SIG-M5 (cell line): ENCODE data around the gene MSI2.

Source experiments
- DNase-seq: peaks from one replicate; lab custom pipeline; 2025; lab: John Stamatoyannopoulos, UW

Gene MSI2

GRCh38 chr17:57578608-57579225 lies 322.4 kb downstream of the MSI2 start:
- no peak for DNase-seq

- no peak for DNase-seq
Observed at GRCh38 chr17:57579245-57579644, 322.9 kb downstream of the MSI2 start.

GRCh38 chr17:57580055-57580739 lies 323.9 kb downstream of the MSI2 start:
- no peak for DNase-seq

GRCh38 chr17:57582881-57583756 lies 326.8 kb downstream of the MSI2 start:
- no peak for DNase-seq

GRCh38 chr17:57584050-57584551 lies 327.8 kb downstream of the MSI2 start:
- no peak for DNase-seq

- no peak for DNase-seq
Observed at GRCh38 chr17:57585341-57586195, 329.2 kb downstream of the MSI2 start.

GRCh38 chr17:57586196-57586740 lies 329.9 kb downstream of the MSI2 start:
- no peak for DNase-seq

GRCh38 chr17:57586742-57587141 lies 330.4 kb downstream of the MSI2 start:
- no peak for DNase-seq

- no peak for DNase-seq
Observed at GRCh38 chr17:57587193-57587969, 331.1 kb downstream of the MSI2 start.

- DNase-seq: no peak
Observed at GRCh38 chr17:57588086-57588485, 331.8 kb downstream of the MSI2 start.

GRCh38 chr17:57589151-57590034 lies 333.1 kb downstream of the MSI2 start:
- DNase-seq: no peak

GRCh38 chr17:57593739-57594462 lies 337.6 kb downstream of the MSI2 start:
- DNase-seq: no peak

- no peak for DNase-seq
Observed at GRCh38 chr17:57594767-57595166, 338.4 kb downstream of the MSI2 start.

- DNase-seq: no peak
Observed at GRCh38 chr17:57595426-57595825, 339.1 kb downstream of the MSI2 start.

GRCh38 chr17:57595947-57596695 lies 339.8 kb downstream of the MSI2 start:
- DNase-seq: no peak

- DNase-seq: no peak
Observed at GRCh38 chr17:57597101-57597500, 340.8 kb downstream of the MSI2 start.

- no peak for DNase-seq
Observed at GRCh38 chr17:57597531-57598453, 341.5 kb downstream of the MSI2 start.
